Measurements from ENCODE around the gene ZNF558.
A peak's percentile ranks its signal among the peaks of the same experiment; 100 is the strongest.

The ZNF558 gene

DNA sequence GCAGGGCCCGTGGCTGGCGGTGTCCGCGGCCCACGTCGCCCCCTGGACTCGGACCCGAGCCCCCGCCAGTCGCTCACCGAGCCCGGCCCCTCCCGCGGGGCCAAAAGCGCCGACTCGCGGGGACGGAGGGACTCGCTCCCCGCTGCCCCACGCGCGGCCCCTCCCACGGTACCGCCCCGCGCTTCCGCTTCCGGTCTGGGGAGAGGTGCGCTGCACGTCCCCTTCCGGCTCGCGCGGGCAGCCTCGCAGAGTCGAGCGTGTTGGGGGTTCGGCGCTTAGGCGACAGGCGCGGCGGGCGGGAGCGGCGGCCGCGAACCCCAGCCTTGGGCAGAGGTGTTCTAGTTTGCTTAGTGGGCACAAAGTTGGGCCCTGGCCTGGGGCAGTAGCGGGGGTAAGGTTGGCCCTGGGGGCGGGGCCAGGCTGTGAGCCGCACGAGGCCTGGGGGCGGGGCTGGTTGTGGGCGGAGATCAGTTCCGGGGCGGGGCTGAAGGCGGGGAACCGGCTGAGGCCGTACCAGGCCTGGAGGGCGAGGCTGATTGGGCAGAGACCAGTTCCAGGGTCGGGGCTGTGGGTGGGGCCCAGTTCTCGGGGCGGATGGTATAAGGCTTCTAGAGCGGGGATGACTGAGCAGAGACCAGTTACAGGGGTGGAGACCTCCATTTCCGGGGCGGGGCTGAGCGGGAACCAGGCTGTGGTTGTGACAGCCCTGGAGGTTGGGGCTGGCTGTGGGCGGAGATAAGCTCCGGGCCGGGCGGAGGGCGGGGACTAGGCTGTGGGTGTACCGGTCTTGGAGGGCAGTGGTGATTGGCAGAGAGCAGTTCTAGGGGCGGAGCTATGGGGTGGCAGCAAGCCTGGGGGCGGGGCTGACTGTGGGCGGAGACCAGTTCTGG, at the start of gene ZNF558, which contains the start of gene MBD3L1:
ZNF558 (minus strand) TSS at position 173 of the 890 bp plus-strand sequence. CDS start 9,645 bp downstream, outside the sequence.
MBD3L1 (plus strand) TSS at position 246 of the 890 bp plus-strand sequence. CDS start 10,302 bp downstream, outside the sequence.
- DNase-seq: peak; percentile 97

DNA sequence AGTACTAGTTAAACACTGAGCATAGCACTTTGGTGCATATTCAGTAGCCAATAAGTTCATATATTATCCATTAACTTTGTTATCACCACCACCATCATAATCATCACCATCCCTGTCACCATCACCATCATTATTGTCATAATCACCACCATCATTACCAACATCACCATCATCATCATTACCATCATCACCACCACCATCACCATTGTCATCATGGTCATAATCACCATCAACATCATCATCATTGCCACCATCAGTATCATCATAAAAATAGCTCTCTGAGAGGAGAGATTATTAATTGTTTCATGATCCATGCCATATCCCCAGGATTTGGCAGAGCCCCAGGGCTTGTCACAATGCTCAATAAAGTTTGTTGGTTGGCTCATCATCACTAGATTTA, 49.4 kb upstream of the ZNF558 start:
- no peak for DNase-seq

DNA sequence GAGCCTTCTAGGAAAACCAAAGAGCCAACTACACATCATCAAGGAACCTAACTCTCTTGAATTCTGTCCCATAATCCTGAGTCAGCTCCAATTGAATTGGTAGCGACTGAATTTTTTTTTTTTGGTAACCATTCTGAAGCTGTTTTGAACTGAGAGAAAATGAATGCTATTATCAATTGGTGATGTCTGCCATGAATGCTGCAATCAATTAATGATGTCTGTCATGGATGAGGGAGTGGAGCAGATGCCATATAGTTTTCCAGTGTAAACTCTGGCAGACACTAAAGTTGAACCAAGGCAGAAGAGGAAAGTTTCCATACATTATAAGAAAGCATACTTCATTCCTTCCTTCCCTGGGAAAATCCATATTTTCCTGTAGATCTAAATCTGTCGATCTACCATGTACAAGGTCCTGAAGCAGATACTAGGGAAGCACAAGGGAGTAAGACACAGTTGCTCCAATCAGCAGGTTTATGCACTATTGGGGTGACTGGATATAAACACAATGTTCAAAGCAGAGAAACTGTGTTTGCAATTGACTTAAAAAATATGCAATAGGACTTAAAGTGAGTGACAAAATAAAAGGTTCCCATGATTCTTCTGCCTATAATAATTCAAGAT, 48.9 kb upstream of the ZNF558 start:
- DNase-seq: no peak

DNA sequence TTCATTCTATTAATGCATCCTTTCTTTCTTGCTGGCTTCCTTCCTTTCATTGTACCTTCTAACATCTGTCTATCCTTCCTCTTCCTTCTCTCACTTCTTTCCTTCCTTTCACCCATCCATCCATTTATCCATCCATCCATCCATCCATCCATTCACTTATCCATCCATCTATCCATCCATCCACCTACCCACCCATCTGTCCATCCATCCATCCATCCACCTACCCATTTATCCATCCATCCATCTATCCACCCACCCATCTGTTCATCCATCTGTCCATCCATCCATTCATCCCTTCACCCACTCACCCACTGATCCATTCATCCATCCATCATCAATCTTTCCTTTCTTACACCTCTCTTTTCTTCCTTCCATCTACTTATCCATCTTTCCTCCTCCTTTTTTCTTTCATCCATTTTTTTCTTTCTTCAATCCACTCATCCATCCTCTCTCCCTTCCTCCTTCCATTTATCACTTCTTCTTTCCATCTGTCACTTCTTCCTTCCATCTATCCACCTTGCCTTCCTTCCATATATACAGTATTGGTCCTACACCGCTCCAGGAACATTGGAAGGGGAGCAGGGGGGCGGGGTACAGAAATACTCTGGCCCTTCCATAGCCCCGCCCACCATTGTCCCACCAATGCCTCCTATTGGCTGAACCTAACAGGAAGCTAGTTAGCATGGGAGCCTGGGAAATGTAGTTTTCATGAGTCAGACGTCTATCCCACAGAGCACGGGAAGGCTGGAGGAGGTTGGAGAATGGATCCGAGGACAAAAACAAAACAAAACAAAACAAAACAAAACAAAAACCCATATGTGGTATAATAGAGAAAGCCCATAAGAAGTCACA, 46.0 kb upstream of the ZNF558 start:
- DNase-seq: no peak

DNA sequence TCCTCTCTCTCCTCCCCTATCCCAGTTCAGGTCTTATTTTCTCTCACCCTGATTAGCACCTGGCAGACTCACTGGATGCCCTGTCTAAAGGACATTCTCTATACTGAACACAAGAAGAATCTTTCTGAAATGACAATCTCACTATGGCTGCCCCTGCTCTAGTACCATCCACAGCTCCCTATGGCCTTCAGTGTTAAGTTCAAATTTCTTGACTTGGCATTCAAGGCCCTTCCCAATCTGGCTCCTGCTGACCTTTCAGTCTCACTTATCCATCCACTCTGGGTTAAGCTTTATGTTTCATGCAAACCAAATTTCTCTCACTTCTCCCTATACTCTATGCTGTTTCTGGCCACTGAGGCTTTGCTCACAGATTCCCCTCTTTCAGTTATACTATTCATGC, 34.2 kb upstream of the ZNF558 start:
- no peak for DNase-seq

DNA sequence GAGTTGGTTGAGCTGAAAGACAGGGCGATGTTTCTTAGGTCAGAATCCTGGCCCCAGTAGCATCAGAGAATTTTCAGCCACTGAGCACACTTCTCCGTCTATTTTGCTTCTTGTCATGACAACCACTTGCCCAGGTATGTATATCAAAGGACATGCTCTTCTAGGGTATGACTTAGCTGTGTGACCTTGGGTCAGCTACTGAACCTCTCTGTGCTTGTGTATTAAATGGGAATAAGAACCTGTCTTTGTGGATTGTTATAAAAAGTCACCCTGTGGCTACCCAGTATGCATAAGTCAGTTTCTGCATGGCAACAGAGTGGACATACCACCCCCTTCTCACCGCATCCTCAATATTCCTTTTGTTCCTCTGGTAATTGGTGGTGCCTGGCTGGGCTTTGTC, 26.2 kb upstream of the ZNF558 start:
- DNase-seq: no peak

DNA sequence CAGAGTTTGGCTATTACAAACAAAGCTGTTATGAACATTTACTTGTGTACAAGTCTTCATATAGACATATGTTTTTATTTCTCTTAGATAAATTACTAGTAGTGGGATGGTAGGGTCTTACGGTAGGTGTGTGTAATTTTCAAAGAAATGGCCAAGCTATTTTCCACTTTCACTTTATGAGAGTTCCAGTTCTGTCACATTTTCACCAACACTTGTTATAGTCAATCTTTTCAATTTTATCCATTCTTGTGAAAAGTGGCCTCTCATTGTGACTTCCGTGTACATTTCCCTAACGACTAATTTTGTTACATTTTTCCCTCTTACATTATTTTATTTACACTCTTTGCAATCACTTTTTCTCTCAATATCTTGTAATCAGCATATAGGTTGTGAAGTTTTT, 18.4 kb upstream of the ZNF558 start:
- DNase-seq: no peak

DNA sequence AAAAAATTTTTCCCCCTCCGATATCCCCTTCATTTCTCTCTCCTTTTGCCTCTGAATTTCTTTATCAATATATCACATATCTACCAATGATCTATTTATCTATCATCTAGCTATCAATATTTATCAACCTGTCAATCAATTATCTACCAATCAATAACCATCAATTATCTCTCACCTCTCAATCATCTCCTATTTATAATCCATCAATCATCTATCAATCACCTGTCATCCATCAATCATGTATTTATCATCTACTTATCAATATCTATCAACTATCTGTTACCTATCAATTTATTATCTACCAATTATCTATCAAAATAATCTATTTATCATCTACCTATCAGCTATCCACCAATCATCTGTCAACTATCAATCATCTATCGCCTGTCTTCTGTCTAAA, 17.1 kb upstream of the ZNF558 start:
- no peak for DNase-seq

DNA sequence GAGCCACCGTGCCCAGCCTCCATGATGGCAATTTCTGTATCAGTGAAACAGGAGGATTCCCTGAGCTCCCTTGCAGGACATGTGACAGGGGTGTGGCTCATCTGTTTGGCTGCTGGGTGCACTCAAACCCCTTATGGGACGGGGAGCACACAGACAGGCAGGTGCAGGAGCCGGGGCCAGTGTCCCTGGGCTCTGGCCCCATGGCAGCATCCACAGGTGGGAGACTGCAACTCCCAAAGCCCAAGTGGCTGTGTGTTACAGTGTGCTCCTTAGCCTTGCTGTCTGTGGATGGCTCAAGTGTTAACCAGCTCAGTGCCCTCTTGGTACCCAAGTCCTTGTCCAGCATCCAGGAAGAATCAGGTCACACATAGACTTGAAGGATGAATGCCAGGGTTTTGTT, 14.7 kb upstream of the ZNF558 start:
- no peak for DNase-seq

DNA sequence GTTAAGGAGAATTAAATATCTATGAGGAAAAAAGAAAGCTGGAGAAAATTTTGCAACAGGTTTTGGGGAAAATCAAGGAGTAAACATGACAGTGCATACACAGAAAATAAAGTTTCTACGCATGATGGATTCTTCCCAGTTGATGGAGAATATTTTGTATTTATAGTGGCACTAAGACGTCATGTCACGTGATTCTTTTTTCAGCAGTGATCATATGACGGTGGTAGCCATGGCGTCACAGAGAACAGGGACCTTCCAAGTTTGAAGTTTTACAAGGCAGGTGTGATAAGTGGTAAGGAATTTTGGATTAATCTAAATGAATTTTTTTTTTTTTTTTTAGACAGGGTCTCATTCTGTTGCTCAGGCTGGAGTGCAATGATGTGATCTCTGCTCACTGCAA, 8.6 kb upstream of the ZNF558 start:
- no peak for DNase-seq

DNA sequence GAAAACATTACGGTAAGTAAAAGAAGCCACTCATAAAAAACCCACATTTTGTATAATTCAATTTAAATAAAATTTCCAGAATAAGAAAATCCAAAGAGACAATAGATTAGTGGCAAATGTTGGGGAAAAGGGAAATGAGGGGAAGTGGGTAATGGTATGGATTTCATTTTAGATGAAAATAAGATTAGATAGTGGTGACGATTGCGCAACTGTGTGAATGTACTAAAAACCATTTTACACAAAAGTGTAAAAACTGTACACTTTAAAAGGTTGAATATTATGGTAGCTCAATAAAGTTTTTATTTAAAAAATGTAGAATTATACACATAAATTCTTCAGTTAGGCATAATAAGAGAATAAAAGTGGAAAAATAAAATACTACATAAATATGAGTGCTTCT, 3.8 kb upstream of the ZNF558 start:
- no peak for DNase-seq

DNA sequence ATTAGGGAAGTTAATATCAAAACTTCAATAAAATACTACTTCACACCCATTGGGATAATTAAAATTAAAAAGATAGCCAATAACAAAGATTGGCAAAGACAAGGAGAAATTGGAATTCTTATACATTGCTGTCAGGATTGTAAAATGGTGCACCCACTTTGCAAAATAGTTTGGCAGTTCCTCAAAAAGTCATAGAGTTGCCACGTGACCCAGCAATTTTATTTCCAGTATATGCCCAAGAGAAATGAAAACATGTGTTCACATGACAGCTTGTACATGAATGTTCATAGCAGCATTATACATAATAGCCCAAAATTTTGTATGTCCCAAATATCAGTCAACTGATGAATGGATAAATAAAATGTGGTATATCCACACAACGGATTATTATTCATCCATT, 3.3 kb upstream of the ZNF558 start:
- no peak for DNase-seq

DNA sequence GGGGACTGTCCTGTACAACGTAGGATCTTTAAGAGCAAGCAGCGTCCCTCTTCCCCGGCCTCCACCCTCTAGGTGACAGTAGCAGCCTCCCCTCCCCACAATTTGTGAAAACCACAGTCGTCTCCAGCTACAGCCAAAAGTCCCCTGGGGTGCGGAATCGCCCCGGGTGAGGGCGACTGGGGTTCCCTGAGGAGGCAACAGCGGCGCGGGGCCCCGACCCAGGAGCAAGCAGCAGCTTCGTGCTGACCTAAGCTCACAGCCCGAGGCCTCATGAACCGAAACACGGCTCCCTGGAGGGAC, 322 bp downstream of the ZNF558 start:
- DNase-seq: no peak

DNA sequence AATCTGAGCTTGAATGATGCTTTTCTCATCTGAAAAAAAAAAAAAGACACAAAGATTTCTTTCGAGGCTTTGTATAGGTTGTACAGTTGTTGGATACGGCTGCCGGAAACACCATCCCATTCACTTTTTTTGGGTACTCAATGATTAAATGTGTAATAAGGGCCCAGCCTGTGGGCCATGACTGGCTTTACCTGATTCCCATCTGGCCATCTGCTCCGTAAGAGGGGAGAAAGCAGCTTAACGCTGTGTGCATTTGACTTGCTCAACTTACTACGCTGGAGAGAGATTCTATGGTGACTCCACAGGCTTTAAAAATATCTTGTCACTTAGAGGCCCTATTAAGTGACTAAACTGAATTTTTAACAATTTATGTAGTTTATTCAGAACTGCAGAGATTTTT, 731 bp downstream of the ZNF558 start:
- DNase-seq: no peak

DNA sequence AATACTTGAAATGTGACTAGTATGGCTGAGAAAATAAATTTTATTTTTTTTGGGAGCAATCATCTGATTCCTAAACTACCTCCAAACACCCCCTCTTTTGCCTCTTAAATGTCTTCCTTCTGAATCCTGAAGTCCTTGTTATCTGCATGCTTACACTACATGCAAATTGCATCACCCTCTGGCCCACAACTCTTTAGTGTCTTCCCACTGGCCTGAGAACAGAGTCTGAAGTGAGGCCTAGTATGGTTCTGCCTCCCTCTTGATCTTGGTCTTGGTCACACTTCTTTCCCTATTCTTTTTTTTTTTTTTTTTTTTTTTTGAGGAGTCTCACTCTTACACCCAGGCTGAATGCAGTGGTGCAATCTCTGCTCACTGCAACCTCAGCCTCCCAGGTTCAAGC, 4.8 kb downstream of the ZNF558 start:
- DNase-seq: no peak

DNA sequence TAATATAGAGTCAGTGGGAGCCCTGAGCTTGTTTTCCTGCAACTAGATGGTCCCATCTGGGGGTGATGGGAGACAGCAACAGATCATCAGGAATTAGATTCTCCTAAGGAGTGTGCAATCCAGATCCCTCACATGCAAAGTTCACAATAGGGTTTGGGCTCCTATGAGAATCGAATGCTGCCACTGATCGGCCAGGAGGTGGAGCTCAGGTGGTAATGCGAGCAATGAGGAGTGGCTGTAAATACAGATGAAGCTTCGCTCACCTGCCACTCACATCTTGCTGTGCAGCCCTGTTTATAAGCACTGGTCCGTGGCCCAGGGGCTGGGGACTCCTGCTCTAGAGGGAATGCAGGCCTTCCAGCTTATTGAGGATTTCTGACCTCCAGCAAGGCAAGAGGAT, 5.7 kb downstream of the ZNF558 start:
- DNase-seq: no peak

DNA sequence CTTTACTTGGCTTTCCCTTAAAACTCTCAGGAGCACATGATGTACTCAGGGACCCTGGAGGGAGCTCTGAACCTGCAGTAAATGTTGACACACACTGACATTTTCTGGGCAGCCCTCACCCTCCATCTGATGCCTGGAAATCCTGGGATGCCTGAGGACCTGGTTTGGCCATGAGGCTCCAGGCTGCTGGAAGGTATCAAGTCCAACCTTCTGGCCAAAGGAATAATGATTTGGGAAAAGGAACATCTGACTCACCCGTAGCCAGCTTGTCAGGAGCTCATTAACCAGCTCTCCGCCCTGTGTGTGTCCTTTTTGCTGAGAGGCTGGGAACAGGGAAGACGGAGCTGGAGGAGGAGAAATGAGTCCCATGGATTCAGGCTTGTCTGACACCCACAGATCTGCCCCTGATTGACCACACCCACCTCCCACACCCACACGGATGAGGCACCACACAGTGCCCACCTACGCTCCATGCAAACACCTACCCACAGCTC, 10.3 kb downstream of the ZNF558 start:
- no peak for DNase-seq

DNA sequence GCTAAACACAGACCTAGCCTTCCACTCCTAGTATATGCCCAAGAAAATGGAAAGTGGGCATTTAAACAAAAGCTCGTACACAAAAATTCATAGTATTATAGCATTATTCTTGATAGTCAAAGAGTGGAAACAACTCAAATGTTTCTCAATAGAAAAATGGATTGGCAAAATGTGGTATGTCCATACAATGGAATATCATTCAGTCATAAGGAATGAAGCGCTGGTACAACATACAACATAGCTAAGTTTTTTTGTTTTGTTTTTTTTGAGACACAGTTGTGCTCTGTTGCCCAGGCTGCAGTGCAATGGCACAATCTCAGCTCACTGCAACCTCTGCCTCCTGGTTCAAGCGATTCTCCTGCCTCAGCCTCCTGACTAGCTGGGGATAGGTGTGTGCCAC, 11.9 kb downstream of the ZNF558 start:
- DNase-seq: no peak

DNA sequence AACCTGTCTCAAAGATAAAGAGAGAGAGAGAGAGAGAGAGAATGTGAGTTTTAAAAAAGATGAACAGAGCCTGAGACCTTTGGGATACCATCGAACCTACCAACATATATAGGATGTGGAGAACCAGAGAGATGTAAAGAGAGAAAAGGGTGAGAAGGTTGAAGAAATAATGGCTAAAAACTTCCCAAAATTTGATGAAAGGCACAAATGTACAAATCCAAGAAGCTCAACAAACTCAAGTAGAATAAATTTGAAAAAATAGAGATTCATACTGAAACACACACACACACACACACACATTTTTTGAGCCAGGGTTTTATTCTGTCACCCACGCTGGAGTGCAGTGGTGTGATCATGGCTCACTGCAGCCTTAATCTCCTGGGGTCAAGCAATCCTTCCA, 16.3 kb downstream of the ZNF558 start:
- DNase-seq: no peak

DNA sequence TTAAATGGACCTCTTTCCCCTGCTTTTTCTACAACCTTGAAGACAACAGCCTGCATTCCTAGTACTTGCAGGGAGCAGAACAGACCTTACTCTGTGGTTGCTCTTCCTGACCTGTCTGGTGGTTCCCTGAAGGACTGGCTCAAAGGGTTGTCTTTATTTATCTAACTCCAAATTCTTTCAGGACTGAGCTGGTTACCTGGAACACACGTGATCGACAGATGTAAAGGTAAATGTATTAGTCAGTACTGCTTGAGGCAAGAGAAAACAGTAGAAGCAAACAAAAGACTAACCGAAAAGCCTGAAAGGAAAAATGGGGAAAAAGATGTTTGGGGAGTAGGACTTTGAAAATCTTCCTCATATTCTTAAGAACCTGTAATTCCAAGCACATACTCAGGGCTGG, 17.9 kb downstream of the ZNF558 start:
- DNase-seq: no peak

DNA sequence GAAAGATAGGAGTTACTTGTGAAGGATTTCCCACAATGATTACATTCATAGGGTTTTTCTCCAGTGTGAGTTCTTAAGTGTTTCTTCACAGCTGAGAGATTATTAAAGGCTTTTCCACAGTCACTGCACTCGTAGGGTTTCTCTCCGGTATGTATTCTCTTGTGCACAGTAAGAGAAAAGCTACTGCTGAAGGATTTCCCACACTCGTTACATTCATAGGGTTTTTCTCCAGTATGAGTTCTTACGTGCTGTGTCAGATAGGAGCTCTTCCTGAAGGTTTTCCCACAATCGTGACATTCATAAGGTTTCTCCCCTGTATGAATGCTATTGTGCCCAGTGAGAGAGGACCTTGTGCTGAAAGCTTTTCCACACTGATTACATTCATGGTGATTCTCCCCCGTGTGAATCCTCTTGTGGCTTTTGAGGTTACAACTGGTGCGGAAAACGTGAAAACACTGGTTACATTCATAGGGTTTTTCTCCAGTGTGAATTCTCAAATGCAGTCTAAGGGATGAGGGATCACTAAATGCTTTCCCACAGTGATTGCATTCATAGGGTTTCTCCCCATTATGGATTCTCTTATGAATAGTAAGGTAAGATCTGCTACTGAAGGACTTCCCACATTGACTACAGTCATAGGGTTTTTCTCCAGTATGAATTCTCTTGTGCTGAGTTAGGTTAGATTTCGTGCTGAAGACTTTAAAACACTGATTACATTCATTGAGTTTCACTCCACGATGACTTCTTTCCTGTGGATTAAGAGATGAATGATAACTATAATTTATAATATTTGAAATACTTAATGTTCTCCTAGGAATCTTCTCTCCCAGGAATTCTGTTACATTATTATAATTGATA, 20.6 kb downstream of the ZNF558 start:
- DNase-seq: peak; percentile 11

DNA sequence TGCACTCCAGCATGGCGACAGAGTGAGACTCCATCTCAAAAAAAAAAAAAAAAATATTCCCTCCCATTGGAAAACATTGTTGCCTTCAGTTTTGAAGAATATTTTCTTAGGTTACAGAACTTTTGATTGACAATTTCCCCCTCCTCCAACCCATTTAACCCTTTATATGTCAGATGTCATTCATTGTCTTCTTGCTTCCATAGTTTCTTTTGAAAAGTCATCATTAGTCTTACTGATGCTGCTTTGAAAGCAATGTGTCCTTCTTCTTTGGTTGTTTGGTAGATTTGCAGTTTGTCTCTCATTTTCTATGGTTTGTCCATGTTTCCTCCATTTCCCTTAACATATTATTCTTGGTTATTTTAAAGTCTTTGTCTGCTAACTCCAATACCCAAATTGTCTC, 25.4 kb downstream of the ZNF558 start:
- no peak for DNase-seq

DNA sequence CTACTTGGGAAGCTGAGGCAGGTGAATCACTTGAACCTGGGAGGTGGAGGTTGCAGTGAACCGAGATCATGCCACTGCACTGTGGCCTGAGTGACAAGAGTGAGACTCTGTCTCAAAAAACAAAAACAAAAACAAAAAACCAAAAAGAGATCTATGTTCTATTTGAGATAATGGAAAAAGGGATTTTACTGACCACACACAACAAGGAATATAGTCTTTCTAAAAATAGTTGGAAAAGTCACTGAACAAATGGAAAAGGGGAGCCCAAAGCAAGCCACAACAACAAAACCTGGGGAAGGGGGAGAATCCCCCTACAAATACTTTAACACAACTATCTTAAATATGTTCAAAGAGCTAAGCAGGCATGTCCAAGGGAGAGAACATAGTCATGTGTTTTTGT, 37.3 kb downstream of the ZNF558 start:
- DNase-seq: no peak
